ENCODE measurements around the gene VIT.

DNA sequence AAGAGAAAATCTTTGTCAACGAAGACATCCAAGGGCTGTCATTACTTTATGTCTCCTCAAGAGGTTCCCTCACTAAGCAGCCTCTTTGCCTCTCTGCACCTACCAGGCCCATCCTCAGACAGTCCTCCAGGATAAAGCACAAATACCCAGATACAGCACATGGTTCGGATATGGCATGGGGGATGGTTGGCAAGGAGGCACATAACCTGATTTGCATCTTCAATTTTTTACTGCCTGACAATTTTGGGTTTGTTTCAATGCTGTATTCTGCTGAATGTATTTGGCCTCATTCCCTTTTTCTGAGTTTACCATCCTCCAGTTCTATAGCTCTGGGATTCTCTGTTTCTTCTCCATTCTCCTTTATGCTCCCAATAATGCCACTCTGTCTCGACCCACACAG, 78.8 kb downstream of the VIT start:
- TF ChIP-seq, protein P1, sequence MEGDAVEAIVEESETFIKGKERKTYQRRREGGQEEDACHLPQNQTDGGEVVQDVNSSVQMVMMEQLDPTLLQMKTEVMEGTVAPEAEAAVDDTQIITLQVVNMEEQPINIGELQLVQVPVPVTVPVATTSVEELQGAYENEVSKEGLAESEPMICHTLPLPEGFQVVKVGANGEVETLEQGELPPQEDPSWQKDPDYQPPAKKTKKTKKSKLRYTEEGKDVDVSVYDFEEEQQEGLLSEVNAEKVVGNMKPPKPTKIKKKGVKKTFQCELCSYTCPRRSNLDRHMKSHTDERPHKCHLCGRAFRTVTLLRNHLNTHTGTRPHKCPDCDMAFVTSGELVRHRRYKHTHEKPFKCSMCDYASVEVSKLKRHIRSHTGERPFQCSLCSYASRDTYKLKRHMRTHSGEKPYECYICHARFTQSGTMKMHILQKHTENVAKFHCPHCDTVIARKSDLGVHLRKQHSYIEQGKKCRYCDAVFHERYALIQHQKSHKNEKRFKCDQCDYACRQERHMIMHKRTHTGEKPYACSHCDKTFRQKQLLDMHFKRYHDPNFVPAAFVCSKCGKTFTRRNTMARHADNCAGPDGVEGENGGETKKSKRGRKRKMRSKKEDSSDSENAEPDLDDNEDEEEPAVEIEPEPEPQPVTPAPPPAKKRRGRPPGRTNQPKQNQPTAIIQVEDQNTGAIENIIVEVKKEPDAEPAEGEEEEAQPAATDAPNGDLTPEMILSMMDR (conservative IDR thresholded peaks at IDR 0.05; ENCODE audit: low read length), result no peak
- TF ChIP-seq EZH2phosphoT487 (IDR thresholded peaks at IDR 0.05; ENCODE audit: borderline replicate concordance), result no peak

Measured in Loucy (cell line).